NCI-H1436 (cell line): ENCODE measurements around the gene TYROBP.
"Not testable (repeated sequence)": the region's sequence is repeated elsewhere in the genome, so short reads cannot be mapped to it uniquely, and the experiment has no call there.

Experiments
- DNase-seq: peaks from one replicate; lab custom pipeline; 2025; lab: John Stamatoyannopoulos, UW

Gene TYROBP

DNA sequence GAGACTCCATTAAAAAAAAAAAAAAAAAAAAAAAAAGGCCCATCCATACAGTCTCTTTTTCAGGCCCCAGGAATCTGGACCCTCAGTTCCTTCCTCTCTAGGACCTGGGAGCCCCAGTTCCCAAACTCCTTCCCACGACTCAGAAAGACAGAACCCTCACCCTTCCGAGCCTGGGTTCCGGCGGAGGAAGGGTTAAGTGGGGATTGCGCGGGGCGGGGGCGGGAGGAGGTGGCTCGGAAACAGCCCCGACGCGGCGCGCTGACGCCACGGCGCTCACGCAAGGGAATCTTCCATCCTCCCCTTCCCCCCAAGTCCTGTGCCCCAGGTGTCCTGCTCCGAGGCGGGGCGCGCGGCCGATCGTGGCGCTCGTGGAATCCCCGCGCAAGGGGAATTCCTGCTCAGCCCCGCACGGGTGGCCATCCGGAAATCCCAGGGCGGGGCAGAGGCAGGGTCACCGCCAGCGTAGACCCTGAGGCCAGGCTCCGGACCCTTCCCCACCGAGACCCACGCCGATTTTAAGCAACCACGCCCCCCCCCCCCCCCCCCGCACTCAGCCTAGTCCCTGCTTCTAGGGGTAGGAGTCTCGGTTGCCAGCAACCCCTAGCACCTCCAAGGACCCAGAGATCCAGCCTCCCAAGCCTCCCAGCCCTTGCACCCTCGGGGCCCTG lies 8.4 kb downstream of the TYROBP start:
- peak; percentile 68 for DNase-seq

DNA sequence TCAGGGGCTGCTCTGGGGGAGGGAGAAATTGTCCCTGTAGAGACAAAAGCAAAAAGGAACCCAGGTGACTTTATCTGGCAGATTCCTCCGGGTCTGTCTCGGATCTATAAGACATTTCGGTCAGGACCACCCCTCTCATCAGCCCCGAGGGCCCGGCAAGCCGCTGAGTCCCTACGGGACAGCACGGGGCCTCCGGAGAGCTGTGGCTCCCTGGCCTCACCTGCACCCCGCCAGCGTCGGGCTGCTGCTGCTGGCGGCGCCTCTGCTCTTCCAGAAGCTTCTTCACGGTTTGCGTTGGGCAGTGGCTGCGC lies 9.6 kb downstream of the TYROBP start:
- no peak for DNase-seq

- no peak for DNase-seq
Measured at GRCh38 chr19:35897706-35898451, 10.2 kb downstream of the TYROBP start.

DNA sequence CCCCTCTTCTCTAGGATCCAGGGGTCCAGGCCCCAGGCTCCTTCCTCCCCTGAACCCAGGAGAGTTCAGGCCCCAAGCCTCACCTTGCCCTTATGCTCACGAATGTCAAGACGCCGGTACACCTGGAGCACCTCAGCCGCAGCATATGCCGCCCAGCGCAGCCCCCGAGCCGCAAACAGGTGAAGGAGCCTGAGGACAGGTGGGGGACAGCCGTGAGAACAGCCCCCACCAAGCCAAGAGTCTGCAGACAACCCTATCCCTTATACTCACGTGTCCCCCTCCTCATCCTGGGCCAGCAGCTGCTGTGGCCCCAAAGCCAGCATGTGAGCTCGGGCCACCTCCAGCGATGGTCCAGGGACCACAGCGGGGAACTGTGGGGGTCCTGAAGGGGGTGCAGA lies 11.5 kb downstream of the TYROBP start:
- no peak for DNase-seq

- DNase-seq = no peak
Measured at GRCh38 chr19:35895911-35896642, 12.0 kb downstream of the TYROBP start.

- no peak for DNase-seq
Measured at GRCh38 chr19:35894342-35894741, 13.8 kb downstream of the TYROBP start.

- DNase-seq = not testable (repeated sequence)
Measured at GRCh38 chr19:35891819-35892218, 16.3 kb downstream of the TYROBP start.

GRCh38 chr19:35890113-35890650 lies 17.9 kb downstream of the TYROBP start:
- DNase-seq = no peak

- DNase-seq = no peak
Measured at GRCh38 chr19:35889370-35890112, 18.6 kb downstream of the TYROBP start.

GRCh38 chr19:35888398-35888797 lies 19.7 kb downstream of the TYROBP start:
- DNase-seq = no peak

DNA sequence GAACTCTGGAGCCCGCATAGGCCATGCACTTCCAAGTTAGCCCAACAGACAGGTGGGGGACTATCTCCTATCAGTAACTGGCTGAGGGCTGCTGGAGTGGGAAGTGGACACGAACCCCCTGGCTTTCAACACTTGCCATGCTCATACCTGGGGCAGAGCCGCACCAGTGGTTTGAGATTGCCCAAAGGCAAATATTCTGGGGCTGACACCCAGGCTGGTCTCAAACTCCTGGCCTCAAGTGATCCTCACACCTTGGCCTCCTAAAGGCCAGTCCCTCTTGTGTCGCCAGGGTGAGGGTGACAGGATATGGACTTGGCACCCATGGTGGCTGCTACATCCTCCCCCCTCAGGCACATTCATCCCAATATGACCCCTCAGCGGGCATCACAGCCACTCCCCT lies 20.9 kb downstream of the TYROBP start:
- no peak for DNase-seq

- no peak for DNase-seq
Measured at GRCh38 chr19:35885904-35886303, 22.2 kb downstream of the TYROBP start.

- no peak for DNase-seq
Measured at GRCh38 chr19:35885225-35885738, 22.8 kb downstream of the TYROBP start.

- no peak for DNase-seq
Measured at GRCh38 chr19:35883882-35884281, 24.2 kb downstream of the TYROBP start.

- peak; percentile 61 for DNase-seq
Measured at GRCh38 chr19:35882114-35882832, 25.8 kb downstream of the TYROBP start.

DNA sequence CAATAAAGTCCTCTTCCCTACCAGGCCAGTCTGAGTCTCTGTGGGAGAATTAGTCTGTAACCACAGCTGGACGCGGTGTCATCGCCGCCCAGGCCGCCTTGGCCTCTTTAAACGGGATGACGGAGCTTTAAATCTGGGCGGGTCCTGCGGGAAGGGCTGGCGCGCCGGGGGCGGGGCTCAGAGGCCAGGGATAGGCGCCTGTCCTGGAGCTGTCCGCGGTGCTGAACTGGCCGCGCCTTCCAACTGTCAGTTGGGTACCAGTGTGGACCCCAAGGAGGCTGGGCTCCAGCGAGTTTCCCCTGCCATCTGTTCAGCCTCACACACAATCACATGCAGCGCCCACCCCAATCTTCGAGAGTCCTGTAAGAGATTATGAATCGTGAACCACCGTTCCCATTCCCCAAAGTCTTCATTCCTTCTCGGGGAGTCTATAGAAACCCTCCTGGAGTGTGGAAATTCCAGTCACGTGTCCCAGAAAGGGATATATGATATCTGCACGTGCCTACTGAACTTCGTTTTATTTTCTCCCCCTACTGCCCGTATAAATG lies 28.3 kb downstream of the TYROBP start:
- no peak for DNase-seq

GRCh38 chr19:35879068-35879467 lies 29.0 kb downstream of the TYROBP start:
- DNase-seq = no peak

DNA sequence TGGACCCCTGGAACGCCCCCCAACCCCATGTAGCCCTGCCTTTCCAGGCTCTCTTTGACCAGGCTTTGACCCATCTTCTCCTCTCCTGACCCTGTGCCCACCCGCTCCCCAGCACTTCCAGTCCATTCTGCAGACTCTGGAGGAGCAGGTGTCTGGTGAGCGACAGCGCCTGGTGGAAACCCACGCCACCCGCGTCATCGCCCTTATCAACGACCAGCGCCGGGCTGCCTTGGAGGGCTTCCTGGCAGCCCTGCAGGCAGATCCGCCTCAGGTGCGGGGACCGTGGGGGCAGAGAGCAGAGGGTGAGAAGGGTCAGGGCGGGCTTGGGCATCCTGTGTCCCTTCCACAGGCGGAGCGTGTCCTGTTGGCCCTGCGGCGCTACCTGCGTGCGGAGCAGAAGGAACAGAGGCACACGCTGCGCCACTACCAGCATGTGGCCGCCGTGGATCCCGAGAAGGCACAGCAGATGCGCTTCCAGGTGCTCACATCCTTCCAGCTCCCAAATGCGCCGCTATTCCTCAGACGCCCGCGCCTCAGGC lies 33.6 kb downstream of the TYROBP start:
- no peak for DNase-seq

DNA sequence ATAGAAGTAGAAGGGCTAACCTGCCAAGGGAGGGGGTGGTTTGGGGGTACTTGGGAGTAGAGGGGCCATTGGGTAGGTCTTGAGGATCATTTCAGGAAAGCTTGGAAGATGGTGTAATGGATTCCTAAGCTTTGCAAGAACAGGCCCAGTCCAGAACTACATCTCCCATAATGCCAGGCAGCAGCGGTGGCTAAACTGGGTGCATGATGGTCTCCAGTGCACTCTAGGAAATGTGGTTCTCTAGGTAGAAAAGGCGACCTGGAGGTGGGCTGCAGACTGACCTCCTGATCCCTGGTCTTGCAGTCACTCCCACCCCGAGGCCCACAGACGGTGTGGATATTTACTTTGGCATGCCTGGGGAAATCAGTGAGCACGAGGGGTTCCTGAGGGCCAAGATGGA lies 35.9 kb downstream of the TYROBP start:
- no peak for DNase-seq

DNA sequence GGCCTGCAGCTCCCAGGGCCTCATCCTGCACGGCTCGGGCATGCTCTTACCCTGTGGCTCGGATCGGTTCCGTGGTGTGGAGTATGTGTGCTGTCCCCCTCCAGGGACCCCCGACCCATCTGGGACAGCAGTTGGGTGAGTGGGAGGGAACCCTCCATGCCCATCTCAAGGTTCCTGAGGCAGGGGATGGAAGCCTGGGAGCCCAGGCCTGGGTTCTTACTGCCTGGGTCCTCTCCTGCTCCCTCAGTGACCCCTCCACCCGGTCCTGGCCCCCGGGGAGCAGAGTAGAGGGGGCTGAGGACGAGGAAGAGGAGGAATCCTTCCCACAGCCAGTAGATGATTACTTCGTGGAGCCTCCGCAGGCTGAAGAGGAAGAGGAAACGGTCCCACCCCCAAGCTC lies 36.5 kb downstream of the TYROBP start:
- DNase-seq = no peak

GRCh38 chr19:35870798-35871197 lies 37.3 kb downstream of the TYROBP start:
- DNase-seq = no peak
